CD14-positive monocyte (primary cell): Measurements from ENCODE around the gene TMPRSS3. TPM values are rescaled to one million over a fixed set of nuclear protein-coding genes. Genes with fewer than 3 reads are reported as not detected.

Experiments
- DNase-seq, 3 donors: peaks; one replicate each; pipeline ENCODE4 v3.0.0-alpha.2; 2011 to 2022
- H2AFZ ChIP-seq: 2 replicates; pipeline ENCODE4 v1.6.0; 2012; ENCODE audit warnings: mild to moderate bottlenecking, low read depth, low read length, inconsistent platforms; ENCODE audit not compliant: insufficient read depth, poor library complexity, severe bottlenecking
- H3K27ac ChIP-seq, 2 donors: 1 replicate in 1 of 2; 2 replicates in 1 of 2; pipeline ENCODE4 v1.5.1; 2012 to 2013; ENCODE audit warnings: low read length in 2 of 2, control low read depth in 1 of 2, inconsistent platforms in 1 of 2, low read depth in 1 of 2, mild to moderate bottlenecking in 1 of 2
- H3K27me3 ChIP-seq, 2 donors: one replicate each; pipeline versions ENCODE4 v1.6.0 to v1.6.1; 2011 to 2013; ENCODE audit warnings: low read length in 2 of 2; ENCODE audit not compliant: control insufficient read depth in 2 of 2, insufficient read depth in 2 of 2
- H3K36me3 ChIP-seq, 2 donors: replicated peaks in 1 of 2; 1 replicate in 1 of 2; 2 replicates in 1 of 2; pipeline versions ENCODE4 v1.5.1 to v1.6.1; 2012 to 2013; ENCODE audit warnings: low read length in 2 of 2, control low read depth in 1 of 2, inconsistent platforms in 1 of 2, mild to moderate bottlenecking in 1 of 2; ENCODE audit not compliant: insufficient read depth in 2 of 2, control insufficient read depth in 1 of 2
- H3K4me1 ChIP-seq, 2 donors: 1 replicate in 1 of 2; 2 replicates in 1 of 2; pipeline versions ENCODE4 v1.5.1 to v1.6.1; 2012 to 2013; ENCODE audit warnings: low read length in 2 of 2, control low read depth in 1 of 2, inconsistent platforms in 1 of 2, mild to moderate bottlenecking in 1 of 2, moderate library complexity in 1 of 2; ENCODE audit not compliant: insufficient read depth in 2 of 2, control insufficient read depth in 1 of 2
- H3K4me2 ChIP-seq: replicated peaks from 2 replicates; pipeline ENCODE3; 2012; ENCODE audit warnings: low read length, moderate library complexity, mild to moderate bottlenecking; ENCODE audit not compliant: poor library complexity, severe bottlenecking; ENCODE audit errors: extremely low read depth
- H3K4me3 ChIP-seq, 3 experiments: fragments of 200-600 bp in 1 of 3; sonication (generic) in 1 of 3; replicated peaks in 1 of 3; 1 replicate in 2 of 3; 2 replicates in 1 of 3; pipeline ENCODE4 v1.5.1; 2011 to 2013; ENCODE audit warnings: low read length in 3 of 3, mild to moderate bottlenecking in 3 of 3, control low read depth in 2 of 3, low read depth in 2 of 3, inconsistent platforms in 1 of 3, moderate library complexity in 1 of 3
- H3K79me2 ChIP-seq: 2 replicates; pipeline ENCODE4 v1.6.0; 2012; ENCODE audit warnings: mild to moderate bottlenecking, control low read depth, inconsistent platforms, low read length, moderate library complexity; ENCODE audit not compliant: insufficient read depth
- H3K9ac ChIP-seq: 2 replicates; pipeline ENCODE4 v1.6.0; 2017; ENCODE audit warnings: low read length, mild to moderate bottlenecking; ENCODE audit not compliant: insufficient read depth, poor library complexity, severe bottlenecking
- H3K9me3 ChIP-seq, 2 donors: replicated peaks in 1 of 2; 1 replicate in 1 of 2; 2 replicates in 1 of 2; pipeline versions ENCODE4 v1.5.1 to v1.6.1; 2012 to 2013; ENCODE audit warnings: low read length in 2 of 2, control low read depth in 1 of 2; ENCODE audit not compliant: control insufficient read depth in 1 of 2, insufficient read depth in 1 of 2
- H4K20me1 ChIP-seq: 2 replicates; pipeline ENCODE4 v1.6.0; 2012; ENCODE audit warnings: mild to moderate bottlenecking, low read length, control low read depth, moderate library complexity; ENCODE audit not compliant: insufficient read depth
- H3K27ac Mint-ChIP-seq, 7 donors: one replicate each; pipeline ENCODE4 v1.8.0; 2020; ENCODE audit warnings: mild to moderate bottlenecking in 7 of 7, mixed read lengths in 7 of 7, moderate library complexity in 6 of 7, inconsistent platforms in 2 of 7
- H3K27me3 Mint-ChIP-seq, 3 donors: one replicate each; pipeline ENCODE4 v1.8.0; 2021 to 2022; ENCODE audit warnings: low read depth in 3 of 3, mild to moderate bottlenecking in 3 of 3, mixed read lengths in 3 of 3, moderate library complexity in 3 of 3, inconsistent platforms in 1 of 3
- H3K36me3 Mint-ChIP-seq, 2 donors: one replicate each; pipeline ENCODE4 v1.8.0; 2020; ENCODE audit warnings: mixed read lengths in 2 of 2, inconsistent platforms in 1 of 2, mild to moderate bottlenecking in 1 of 2
- H3K4me1 Mint-ChIP-seq: one replicate; pipeline ENCODE4 v1.8.0; 2020; ENCODE audit warnings: mild to moderate bottlenecking, mixed read lengths
- H3K4me3 Mint-ChIP-seq, 2 donors: one replicate each; pipeline ENCODE4 v1.8.0; 2020; ENCODE audit warnings: mild to moderate bottlenecking in 2 of 2, mixed read lengths in 2 of 2, moderate library complexity in 1 of 2
- H3K9me3 Mint-ChIP-seq, 7 donors: one replicate each; pipeline ENCODE4 v1.8.0; 2020 to 2022; ENCODE audit warnings: mixed read lengths in 7 of 7, mild to moderate bottlenecking in 6 of 7, moderate library complexity in 6 of 7, inconsistent platforms in 2 of 7
- CTCF ChIP-seq: fragments of 200-600 bp; IDR thresholded peaks from one replicate; pipeline ENCODE4 v1.8.0; 2022; ENCODE audit warnings: antibody characterized with exemption, mild to moderate bottlenecking
- WGBS: methylation state at CpG from one replicate; pipeline ENCODE4 v1.1.5; 2013; ENCODE audit warnings: missing lambda C conversion rate; ENCODE audit not compliant: insufficient coverage; 5-methylcytosine and 5-hydroxymethylcytosine counted together
- intact Hi-C, 2 donors: fragments of 100-400 bp; cut with micrococcal nuclease; formaldehyde crosslinking; loops; one replicate each; pipeline versions ENCODE4 v1.15.0 to v1.15.1; 2023
- polyA plus RNA-seq, 3 donors: library from polyadenylated mRNA; depleted of rRNA in 1 of 3; unstranded in 2 of 3; stranded (reverse) in 1 of 3; fragments of 300-500 nt in 2 of 3; fragments of >200 nt in 1 of 3; fragmentation: Illumina TruSeq in 2 of 3; gene quantifications; 1 replicate in 2 of 3; 2 replicates in 1 of 3; pipeline ENCODE4 v1.2.3, GENCODE V29; 2012 to 2021

TMPRSS3 gene
- polyA plus RNA-seq, 3 donors = 0.30 TPM; not detected in 2

- Mint-ChIP-seq H3K27me3 (peaks cover 0 to 3% (median 1%) of the 10 kb centered on the region in 3 donors), H3K36me3 (no peaks in the 10 kb centered on the region), H3K9me3 (peaks cover 0 to 5% (median 0%) of the 10 kb centered on the region in 7 donors), H3K4me3 (no peak overlapping the region), H3K4me1 (peaks cover 5% of the 10 kb centered on the region), H3K27ac (no peak overlapping the region)
- Histone ChIP-seq H3K36me3 (no peaks in the 10 kb centered on the region), H3K9ac (no peak overlapping the region), H3K4me1 (no peaks in the 10 kb centered on the region), H4K20me1 (no peaks in the 10 kb centered on the region), H2AFZ (no peak overlapping the region), H3K27me3 (no peaks in the 10 kb centered on the region), H3K79me2 (no peaks in the 10 kb centered on the region), H3K4me3 (no peak overlapping the region), H3K9me3 (no peaks in the 10 kb centered on the region), H3K27ac (no peak overlapping the region), H3K4me2 (no peak overlapping the region)
- DNase-seq = no peak
- no peak for TF ChIP-seq CTCF
- WGBS = no CpG with 5 or more reads among the region's 6 CpGs
- intact Hi-C loops = no loop called here
Observed at GRCh38 chr21:42417533-42417932, 21.7 kb upstream of the TMPRSS3 start.

- no peaks in the 10 kb centered on the region for H3K4me1 ChIP-seq
- no peaks in the 10 kb centered on the region for H4K20me1 ChIP-seq
- H3K27me3 ChIP-seq = no peaks in the 10 kb centered on the region
- no peaks in the 10 kb centered on the region for H3K9me3 Mint-ChIP-seq
- H3K4me3 Mint-ChIP-seq = no peak overlapping the region
- H3K79me2 ChIP-seq = no peaks in the 10 kb centered on the region
- no peak overlapping the region for H2AFZ ChIP-seq
- H3K4me3 ChIP-seq = no peak overlapping the region
- H3K27ac ChIP-seq = no peak overlapping the region
- peak; percentile 15 to 80 (median 45) for DNase-seq
- intact Hi-C loops = no loop called here
- no peak overlapping the region for H3K9ac ChIP-seq
- H3K9me3 ChIP-seq = no peaks in the 10 kb centered on the region
- no peak overlapping the region for H3K4me2 ChIP-seq
- peaks cover 0 to 3% (median 3%) of the 10 kb centered on the region in 3 donors for H3K27me3 Mint-ChIP-seq
- H3K4me1 Mint-ChIP-seq = peaks cover 3% of the 10 kb centered on the region
- H3K36me3 Mint-ChIP-seq = no peaks in the 10 kb centered on the region
- TF ChIP-seq CTCF = no peak
- no peaks in the 10 kb centered on the region for H3K36me3 ChIP-seq
- peak overlapping the region in 1 of 7 donors; percentile 52 for H3K27ac Mint-ChIP-seq
- WGBS = 69% methylated on average over 27 of the region's 27 CpGs
Observed at GRCh38 chr21:42414928-42415769, 19.3 kb upstream of the TMPRSS3 start.
